VCaP (cell line): ENCODE data around the gene CUL1.

Source experiments
- H3K27ac ChIP-seq: fragments of 450-650 bp; 2 replicates; pipeline ENCODE4 v1.5.1; 2017
- TF ChIP-seq, protein P1 (sequence below): fragments of 450-650 bp; conservative IDR thresholded peaks from 2 replicates; pipeline ENCODE4 v1.5.1; 2017; ENCODE audit warnings: mild to moderate bottlenecking, moderate library complexity

Gene CUL1

DNA sequence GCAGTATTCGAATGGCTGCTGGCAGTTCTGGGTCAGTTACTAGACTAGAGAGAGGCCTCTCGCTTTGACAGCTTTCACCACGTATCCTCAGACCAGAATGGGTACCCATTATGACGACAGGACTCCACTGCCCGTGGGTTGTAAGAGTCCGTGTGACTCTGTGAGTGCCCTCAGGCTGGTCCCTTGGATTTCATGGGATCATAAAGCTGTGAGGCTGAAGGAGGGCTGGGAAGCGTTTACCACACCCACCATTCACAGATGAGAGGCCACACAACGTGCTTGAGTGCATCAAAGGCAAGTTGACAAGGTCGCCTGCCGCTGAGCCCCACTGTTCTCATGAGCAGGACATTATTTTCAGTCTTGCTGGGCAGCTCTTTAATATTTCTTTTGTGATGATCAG lies 98.1 kb downstream of the CUL1 start:
- no peak overlapping the region for H3K27ac ChIP-seq
- TF ChIP-seq, protein P1, sequence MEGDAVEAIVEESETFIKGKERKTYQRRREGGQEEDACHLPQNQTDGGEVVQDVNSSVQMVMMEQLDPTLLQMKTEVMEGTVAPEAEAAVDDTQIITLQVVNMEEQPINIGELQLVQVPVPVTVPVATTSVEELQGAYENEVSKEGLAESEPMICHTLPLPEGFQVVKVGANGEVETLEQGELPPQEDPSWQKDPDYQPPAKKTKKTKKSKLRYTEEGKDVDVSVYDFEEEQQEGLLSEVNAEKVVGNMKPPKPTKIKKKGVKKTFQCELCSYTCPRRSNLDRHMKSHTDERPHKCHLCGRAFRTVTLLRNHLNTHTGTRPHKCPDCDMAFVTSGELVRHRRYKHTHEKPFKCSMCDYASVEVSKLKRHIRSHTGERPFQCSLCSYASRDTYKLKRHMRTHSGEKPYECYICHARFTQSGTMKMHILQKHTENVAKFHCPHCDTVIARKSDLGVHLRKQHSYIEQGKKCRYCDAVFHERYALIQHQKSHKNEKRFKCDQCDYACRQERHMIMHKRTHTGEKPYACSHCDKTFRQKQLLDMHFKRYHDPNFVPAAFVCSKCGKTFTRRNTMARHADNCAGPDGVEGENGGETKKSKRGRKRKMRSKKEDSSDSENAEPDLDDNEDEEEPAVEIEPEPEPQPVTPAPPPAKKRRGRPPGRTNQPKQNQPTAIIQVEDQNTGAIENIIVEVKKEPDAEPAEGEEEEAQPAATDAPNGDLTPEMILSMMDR, result no peak

DNA sequence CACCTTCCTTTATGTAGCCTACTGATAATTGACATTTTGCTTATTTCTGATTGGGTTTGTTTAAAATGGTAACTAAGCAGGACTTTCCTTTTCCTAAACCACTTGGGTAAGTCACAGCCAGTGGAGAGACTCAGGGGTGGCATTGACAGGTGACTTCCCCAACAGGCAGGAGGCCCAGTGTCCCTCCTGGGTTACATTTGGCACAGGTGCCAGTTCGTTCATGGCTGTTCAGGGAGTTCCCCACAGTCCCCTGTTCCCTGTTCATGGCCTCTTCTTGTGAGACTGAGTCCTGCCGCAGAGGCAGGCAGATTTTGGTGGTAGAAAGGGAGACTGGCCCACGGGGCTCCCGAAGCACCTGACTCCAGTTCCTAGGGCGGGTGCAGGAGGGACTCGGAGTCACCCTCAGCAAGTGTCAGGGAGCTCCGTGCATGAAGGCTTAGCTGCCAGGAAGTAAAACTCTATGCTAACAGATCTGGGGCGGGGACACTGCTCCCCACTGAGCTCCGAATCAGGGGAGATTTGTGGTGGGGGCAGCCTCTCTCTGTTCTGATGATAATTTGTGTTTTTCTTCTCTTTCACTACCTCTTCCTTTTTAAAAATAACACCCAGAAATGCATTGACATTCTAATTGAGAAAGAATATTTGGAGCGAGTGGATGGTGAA lies 101.3 kb downstream of the CUL1 start:
- TF ChIP-seq, protein P1, result no peak
- no peak overlapping the region for H3K27ac ChIP-seq

DNA sequence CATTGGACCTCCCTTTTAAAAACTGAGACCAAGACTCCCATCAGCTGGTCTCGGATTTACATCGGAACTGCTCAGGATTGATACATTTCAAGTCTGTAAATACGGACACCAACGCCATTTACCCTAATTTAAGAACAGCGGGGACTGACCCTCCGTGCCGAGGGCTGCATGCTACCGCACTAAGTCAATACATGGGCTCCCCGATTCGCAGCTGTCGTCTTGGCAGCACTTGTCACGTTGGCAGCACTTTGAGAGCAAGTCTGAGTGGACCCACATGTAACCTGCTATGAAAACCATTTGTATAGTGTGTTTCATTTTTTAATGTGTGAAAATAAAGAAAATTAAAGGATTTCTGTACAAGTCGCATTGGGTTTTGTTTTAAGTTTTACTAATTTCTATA lies 102.0 kb downstream of the CUL1 start:
- no peak overlapping the region for H3K27ac ChIP-seq
- TF ChIP-seq, protein P1, result no peak

DNA sequence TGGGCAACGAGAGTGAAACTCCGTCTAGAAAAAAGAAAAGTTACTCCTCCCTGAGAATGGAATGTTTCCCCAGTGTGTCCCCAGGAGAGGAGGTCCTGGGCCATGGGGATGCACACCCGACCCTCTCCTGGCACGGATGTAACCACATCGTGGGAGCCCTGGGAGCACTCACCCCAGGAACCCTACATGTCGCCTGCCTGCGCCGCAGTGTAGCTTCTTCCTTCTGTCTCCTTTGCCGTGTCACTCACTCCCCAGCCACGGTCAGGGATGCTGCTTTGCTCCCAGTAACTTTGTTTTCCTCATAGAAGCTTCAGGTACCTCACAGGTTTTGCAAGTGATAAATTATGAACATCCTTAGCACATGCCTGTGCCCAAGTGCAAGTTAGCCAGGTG lies 103.4 kb downstream of the CUL1 start:
- TF ChIP-seq, protein P1, result no peak
- H3K27ac ChIP-seq, result no peak overlapping the region

DNA sequence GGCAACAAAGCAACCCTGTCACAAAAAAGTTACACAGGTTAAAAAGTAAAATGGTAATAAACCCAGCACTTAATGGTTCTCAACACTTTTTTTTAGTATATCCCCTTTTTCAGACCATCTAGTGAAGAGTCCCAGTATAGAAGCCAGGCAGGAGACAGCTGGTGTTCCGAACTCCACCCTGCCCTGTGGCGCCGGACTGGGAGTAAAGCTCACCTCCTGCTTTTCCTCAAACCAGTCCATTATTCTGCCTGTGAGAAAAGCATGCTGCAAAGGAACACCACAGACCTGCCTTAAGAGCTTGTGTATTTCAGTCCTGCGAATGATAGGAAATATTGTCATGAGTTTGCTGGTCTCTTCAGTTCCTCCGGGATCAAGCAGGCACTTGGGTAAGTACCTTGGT lies 104.4 kb downstream of the CUL1 start:
- H3K27ac ChIP-seq, result no peak overlapping the region
- TF ChIP-seq, protein P1, result no peak

DNA sequence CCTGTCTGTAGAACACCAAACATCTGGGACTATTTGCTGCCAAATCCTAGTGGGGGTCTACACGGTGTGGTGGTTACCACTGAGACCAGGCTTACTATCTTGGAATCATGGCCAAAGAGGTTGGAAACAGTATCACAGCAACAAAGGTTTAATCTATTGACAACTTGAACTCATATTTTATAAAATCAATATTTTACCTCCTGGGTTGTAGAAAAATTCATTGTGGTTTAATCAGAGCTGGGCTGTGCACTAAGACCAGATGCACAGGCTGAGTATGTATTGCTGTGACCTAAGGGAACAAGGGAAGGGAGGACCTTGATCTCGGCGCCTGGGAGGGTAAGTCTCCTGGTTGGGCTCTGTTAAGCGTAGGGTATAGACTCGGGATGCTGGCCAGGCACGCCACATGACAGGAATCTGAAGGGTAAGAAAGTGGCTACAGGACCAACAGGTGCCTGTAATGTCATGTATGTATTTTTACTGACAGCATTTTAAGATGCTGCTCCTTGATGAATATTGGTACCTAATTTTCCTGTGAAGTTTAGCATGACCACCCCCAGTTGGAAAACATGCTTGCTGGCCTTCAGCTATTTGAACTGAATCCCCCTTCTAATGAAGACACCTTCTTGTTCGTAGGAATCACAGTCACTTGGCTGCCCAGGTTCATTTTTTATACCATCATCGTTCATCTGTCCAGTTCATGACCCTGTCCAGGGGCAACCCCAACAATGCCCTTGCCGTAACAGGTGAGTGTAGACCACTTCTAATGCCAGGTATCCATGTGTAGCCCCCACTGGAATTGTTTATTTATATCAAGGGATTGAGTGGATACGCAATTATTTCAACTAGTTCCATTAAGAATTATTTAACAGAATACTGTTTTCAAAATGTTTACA lies 105.9 kb downstream of the CUL1 start:
- TF ChIP-seq, protein P1, result no peak

DNA sequence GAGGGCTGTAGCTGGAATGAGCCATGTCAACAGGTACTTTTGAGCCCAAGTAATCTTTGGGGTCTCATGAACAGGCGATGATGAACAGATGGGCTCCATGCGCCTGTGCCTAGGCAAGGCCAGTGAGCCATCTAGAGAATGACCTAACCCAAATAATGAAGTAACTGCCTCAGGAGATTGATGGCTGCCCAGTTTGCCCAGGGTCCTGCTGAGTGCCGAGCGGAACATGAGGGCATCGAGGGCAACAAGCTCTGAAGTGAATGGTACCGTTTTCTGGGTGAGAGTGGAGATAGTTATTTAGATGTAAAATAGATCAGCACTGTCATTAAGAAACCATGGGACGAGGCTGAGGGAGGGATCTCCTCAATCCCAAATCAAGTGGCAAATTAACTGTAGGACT lies 107.5 kb downstream of the CUL1 start:
- no peak overlapping the region for H3K27ac ChIP-seq
- TF ChIP-seq, protein P1, result no peak

More for the DNA sequence above, 105.9 kb downstream of the CUL1 start:
- no peak overlapping the region for H3K27ac ChIP-seq
